Right lobe of liver (tissue), 4 donors: Measurements from ENCODE around the gene CENPH.

ENCODE experiments used
- CTCF ChIP-seq, 4 donors: fragments of 200-600 bp in 3 of 4; fragments of 450-650 bp in 1 of 4; IDR thresholded peaks; one replicate each; pipeline versions ENCODE4 v1.5.1 to v1.8.0; 2016 to 2022; ENCODE audit warnings: antibody characterized with exemption in 4 of 4, mild to moderate bottlenecking in 2 of 4
- POLR2A ChIP-seq: fragments of 450-650 bp; IDR thresholded peaks from one replicate; pipeline ENCODE4 v1.6.1; 2017; ENCODE audit warnings: antibody characterized with exemption, mild to moderate bottlenecking
- donor health status: DM: no; HTN: no; CAD: no.
- donor health status: DM: no; HTN: no; CAD: no.
- donor health status: DM: no; HTN: yes; CAD: no.

GRCh38 chr5:69167493-69167855, 21.9 kb upstream of the CENPH start:
- no peak for TF ChIP-seq CTCF (IDR thresholded peaks at IDR 0.05)
- no peak for TF ChIP-seq POLR2A
